ENCODE measurements around the gene ZNF814.

- TF ChIP-seq CTCF (conservative IDR thresholded peaks at IDR 0.05; ENCODE audit: low read depth in 2 of 2) (no peak), POLR2AphosphoS5 (IDR thresholded peaks at IDR 0.05; ENCODE audit: low read depth) (no peak), EZH2 (IDR thresholded peaks at IDR 0.05; ENCODE audit: low read depth, unreplicated experiment) (no peak), EZH2phosphoT487 (IDR thresholded peaks at IDR 0.05; ENCODE audit: unreplicated experiment) (no peak), REST (IDR thresholded peaks at IDR 0.05; ENCODE audit: unreplicated experiment) (no peak), CREB1 (CRISPR knock-in tag; IDR thresholded peaks at IDR 0.05; ENCODE audit: low read depth) (no peak)
Measured at GRCh38 chr19:57820599-57820998, 68.2 kb downstream of the ZNF814 start.
